NK-92 (cell line): ENCODE results near the gene NFAT5.
"Not testable (repeated sequence)": the region's sequence is repeated elsewhere in the genome, so short reads cannot be mapped to it uniquely, and the experiment has no call there.

Source experiments
- DNase-seq: peaks from one replicate; lab custom pipeline; 2025; ENCODE audit not compliant: unreplicated experiment; lab: John Stamatoyannopoulos, UW

The NFAT5 gene

DNA sequence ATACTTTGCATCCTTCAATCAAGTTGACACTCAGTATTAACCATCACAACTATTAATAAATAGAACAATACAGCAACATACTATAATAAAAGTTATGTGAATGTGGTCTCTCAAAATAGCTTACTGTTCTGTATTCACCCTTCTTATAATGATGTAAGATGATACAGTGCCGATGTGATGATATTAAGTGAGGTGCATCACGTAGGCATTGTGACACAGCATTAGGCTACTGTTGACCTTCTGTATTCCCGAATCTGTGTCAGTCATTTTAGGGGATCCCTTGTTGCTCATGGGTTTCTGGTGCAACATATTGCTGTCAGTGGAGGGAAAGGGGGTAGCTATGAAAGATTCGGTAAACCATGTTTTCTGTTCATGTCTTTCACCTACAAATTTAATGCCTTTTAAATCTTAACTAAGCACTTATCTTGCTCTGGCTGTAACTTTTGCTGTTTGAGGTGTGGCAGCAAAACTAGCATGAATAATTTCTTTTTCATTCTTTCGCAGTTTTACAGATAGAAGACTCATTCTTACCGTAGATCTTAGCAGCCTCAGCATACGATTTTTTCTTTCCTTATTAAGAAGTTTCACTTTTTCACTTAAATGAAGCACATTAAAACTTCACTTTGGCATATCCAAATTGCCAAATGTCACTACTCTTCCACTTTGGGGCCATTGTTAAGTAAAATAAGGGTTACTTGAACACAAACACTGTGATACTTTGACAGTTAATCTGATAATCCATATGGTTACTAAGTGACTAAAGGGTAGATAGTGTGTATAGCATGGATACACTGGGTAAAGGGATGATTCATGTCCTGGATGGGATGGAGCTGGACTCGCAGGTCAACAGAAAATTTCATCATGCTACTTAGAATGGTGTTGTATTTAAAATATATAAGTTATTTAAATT lies 29.6 kb downstream of the NFAT5 start:
- no peak for DNase-seq

DNA sequence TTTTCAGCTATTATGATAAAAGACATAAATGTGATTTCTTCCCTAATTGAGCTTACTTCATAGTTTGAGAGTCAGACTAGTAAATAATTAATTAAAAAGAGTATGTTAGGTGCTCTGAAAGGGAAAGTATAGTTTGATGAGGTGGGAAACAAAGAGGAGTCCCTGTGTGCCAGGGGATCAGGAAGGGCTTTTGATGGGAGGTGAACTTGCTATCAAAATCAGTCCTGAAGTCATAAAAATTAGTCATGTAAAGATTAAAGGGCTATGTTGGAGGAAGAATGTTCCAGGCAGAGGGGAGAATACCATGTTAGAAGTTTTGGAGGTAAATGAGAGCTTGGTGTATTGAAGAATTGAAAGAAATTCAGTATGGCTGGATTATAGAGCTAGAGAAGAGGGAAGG lies 31.0 kb downstream of the NFAT5 start:
- no peak for DNase-seq

DNA sequence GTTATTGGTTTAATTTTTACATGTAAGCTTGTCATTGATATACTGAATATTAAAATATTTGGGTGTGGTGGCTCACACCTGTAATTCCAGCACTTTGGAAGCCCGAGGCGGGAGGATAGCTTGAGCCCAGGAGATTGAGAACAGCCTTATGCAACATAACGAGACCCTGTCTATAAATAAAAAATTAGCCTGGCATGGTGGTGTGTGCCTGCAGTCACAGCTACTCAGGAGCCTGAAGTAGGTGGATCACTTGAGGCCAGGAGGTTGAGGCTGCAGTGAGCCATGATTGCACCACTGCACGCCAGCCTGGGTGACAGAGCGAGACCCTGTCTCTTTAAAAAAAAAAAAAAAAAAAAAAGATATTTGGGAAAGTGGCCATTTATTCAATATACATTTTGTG lies 32.3 kb downstream of the NFAT5 start:
- DNase-seq = no peak

DNA sequence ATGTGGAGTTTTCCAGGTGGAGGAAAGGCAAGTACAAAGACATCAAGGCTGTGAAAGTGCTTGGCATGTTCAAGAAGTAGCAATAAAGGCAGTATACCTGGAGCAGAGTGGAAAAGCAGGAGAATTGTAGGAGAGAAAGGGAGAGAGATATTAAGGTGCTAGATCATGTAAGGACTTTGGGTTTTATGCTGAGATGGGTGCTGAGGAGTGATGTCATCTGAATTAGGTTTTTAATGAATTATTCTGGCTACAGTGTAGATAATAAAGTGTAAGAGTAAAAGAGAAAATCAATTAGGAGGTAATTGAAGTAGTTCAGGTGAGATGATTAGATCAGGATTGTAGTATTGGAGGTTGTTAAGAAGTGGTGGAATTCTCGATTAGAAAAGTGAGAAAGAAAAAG lies 34.0 kb downstream of the NFAT5 start:
- DNase-seq = no peak

DNA sequence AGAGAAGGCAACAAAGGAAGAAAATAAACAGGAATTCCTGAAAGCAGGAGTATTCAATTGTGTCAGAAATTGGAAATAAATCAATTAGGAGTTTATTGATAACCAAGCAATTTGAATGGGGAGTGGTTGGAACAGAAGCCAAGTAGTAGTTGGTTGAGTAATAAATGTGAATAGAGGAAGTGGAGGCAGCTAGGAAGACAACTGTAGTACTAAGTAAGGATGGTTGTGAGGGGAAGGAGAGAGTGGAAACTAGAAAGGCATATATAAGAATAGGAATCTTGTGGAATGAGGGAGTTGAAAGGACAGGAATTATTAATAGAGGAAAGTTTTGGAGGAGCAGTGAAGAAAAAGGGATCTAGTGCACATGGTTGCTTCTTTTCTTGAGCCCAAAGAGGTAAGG lies 34.4 kb downstream of the NFAT5 start:
- no peak for DNase-seq

DNA sequence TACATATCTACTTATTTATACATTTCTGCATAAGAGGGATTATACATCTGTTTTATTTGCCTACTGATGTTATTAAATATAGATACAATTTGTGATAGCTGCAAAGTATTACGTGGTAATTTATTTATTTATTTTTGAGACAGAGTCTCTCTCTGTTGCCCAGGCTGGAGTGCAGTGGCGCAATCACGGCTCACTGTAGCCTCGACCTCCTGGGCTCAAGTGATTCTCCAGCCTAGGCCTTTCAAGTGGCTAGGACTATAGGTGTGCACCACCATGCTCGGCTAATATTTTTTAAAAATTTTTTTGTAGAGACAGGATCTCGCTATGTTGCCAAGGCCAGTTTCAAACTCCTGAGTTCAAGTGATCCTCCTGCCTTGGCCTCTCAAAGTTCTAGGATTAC lies 35.5 kb downstream of the NFAT5 start:
- DNase-seq = no peak

DNA sequence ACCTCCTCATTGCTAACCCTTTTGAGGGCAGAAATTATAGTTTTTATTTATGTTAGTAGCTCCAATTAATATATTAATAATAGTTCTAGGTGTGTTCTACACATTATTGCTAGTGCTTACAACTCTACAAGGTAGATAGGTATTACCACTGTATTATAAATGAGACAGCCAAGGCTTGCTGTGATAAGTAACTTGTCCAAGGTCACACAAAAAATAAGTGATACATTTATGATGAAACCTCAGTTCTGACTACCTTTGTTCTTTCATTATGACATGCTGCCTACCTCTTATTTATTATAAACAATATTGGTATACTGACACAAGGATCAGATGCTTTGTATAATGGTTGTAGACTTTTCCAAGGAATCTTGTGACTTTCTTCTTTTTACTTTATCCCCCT lies 41.2 kb downstream of the NFAT5 start:
- no peak for DNase-seq

GRCh38 chr16:69607674-69608073 lies 41.9 kb downstream of the NFAT5 start:
- no peak for DNase-seq

DNA sequence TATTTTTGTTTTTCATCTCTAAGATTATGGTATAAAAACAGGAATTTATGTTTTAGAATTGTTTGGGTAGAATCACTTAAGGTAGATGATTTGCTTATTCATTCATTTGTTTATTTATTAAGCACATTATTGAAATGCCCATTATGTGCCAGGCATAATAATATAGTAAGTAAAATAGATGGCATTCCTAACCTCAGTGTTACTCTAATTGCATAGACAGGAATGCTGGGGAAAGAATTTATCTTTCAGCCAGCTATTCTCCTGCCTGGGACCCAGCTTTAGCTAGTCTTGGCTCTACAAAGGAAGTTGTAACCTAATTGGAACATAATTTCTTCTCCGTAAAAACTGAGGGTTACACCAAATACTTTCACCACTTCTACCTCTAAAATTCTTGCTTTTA lies 44.6 kb downstream of the NFAT5 start:
- DNase-seq = no peak

GRCh38 chr16:69611103-69611640 lies 45.4 kb downstream of the NFAT5 start:
- no peak for DNase-seq

DNA sequence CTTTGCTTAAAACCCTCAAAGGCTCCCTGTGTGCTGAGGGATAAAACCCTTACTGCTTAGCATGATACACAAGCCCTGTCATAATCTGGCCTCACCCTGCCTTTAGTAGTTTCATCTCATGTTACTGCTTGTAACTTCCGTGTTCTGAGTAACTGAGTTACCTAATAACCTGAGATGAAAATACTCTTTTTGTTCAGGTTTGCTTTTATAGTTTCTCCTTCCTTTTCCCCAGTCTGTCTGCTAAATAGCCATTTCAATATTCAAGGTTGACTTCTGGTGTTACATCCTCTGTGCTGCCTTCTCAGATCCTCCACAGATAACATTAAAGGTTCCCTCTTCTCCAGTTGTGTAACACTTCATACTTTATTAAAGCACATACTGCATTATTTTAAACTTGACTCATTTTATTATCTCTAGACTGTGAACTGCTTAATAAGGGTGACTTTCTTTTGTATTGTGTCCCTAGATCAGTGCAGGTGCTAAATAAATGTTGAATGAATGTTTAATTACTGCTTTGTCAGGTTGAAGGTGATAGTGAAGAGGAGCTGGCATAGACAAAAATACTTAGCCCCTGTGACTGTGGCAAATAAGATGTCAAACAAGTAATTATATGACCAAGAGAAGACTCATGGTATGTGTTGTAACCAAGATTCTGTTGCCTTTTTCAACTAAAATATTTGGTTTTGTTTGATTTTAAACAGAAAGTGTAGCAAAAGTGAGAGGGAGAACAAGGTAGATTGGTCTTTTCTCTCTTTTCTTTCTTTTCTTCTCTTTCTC lies 47.8 kb downstream of the NFAT5 start:
- DNase-seq = no peak

GRCh38 chr16:69615528-69615927 lies 49.8 kb downstream of the NFAT5 start:
- no peak for DNase-seq

DNA sequence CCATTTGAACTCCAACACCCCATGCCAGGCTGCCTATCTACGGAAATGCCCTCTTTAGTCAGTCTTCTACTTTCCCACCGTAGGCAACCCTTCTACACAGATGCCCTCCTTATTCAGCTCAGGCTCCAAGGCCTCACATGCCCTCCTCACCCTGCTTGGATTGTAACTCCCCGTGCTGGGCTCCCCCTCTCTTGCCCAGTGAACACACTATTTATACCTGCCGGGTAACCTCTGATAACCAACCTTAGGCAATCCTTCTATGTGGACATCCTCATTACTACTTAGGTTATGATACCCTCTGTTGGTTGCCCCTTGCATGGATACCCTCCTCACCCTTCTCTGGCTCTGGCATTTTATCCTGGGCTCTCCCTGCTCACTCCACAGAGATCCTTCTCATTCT lies 50.3 kb downstream of the NFAT5 start:
- DNase-seq = no peak

GRCh38 chr16:69618307-69618706 lies 52.5 kb downstream of the NFAT5 start:
- DNase-seq = no peak

- no peak for DNase-seq
These were observed 53.0 kb downstream of the NFAT5 start for GRCh38 chr16:69618721-69619120.

- DNase-seq = no peak
These were observed 53.7 kb downstream of the NFAT5 start for GRCh38 chr16:69619514-69619913.

DNA sequence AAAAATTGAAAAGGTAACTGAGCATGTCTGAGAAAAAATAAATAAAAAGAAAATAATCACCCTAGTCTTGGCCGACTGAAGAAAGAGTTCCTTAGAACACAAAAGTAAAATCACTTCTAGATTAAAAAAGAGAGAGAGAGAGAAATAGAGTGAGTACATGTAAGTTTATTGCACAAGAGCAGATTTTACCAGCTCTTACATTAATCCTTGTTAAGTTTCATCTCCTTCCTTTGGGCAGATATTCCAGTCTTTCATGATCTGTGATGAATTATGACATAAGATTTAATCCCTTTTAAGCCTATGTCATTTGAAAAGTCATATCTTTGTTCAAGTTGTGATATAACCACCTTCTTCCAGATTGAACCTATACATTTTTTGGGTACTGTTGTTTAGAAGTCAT lies 54.8 kb downstream of the NFAT5 start:
- no peak for DNase-seq

DNA sequence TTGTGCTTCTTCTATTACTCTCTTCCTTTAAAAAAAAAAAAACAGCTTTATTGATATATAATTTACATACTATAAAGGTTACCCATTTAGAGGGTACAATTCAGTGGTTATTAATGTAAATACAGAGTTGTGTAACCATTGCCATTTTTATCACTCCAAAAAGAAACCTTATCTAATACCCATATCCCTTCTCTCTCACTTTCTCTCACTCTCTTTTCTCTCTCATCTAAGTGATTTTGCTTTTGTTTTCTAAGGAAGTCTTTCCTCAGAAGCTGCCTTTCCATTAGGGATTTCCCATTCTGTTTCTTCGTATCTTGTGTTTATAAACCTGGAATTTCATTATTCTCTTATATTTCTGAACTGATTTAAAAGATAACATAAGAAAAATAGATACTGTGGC lies 55.5 kb downstream of the NFAT5 start:
- DNase-seq = no peak

GRCh38 chr16:69626256-69626655 lies 60.5 kb downstream of the NFAT5 start:
- DNase-seq = no peak

GRCh38 chr16:69632828-69633227 lies 67.1 kb downstream of the NFAT5 start:
- no peak for DNase-seq

DNA sequence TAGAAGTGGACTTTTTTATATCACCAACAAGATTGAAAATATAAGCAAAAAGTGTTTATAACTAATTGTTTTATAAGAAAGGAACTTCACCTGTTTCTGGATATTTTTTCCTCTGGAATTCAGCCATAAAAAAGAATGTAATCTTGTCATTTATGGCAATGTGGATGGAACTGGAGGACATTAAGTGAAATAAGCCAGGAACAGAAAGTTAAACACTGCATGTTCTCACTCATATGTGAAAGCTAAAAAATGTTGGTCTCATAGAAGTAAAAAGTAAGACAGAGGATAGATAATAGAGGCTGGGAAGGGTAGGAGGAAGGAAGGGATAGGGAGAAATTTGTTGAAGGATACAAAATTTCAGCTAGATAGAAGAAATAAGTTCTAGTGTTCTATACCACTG lies 67.6 kb downstream of the NFAT5 start:
- DNase-seq = no peak

DNA sequence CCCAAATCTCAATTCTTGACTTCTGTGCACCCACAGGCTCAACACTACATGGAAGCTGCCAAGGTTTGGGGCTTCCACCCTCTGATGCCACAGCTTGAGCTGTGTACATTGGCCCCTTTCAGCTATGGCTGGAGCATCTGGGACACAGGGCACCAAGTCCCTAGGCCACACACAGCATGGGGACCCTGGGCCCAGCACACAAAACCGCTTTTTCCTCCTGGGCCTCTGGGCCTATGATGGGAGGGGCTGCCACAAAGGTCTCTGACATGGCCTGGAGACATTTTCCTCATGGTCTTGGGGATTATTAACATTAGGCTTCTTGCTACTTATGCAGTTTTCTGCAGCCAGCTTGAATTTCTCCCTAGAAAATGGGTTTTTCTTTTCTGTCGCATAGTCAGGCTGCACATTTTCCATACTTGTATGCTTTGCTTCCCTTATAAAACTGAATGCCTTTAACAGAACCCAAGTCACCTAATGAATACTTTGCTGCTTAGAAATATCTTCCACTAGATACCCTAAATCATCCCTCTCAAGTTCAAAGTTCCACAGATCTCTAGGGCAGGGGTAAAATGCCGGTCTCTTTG lies 70.9 kb downstream of the NFAT5 start:
- DNase-seq = not testable (repeated sequence)
